Mesothelial cell of epicardium (in vitro differentiated cells): ENCODE data around the gene AQP1. TPM values are rescaled to one million over a fixed set of nuclear protein-coding genes. Genes with fewer than 3 reads are reported as not detected.

Experiments used
- DNase-seq, 2 experiments: peaks; one replicate each; pipeline ENCODE4 v3.0.0; 2021; ENCODE audit warnings: low spot score in 2 of 2; ENCODE audit not compliant: unreplicated experiment in 2 of 2
- H3K27ac Mint-ChIP-seq: 2 replicates; pipeline ENCODE4 v1.8.0; 2021; ENCODE audit warnings: mixed read lengths
- H3K27me3 Mint-ChIP-seq: 2 replicates; pipeline ENCODE4 v1.8.0; 2021; ENCODE audit warnings: low read depth, mixed read lengths
- H3K36me3 Mint-ChIP-seq: 2 replicates; pipeline ENCODE4 v1.8.0; 2021; ENCODE audit warnings: mixed read lengths
- H3K4me1 Mint-ChIP-seq: 2 replicates; pipeline ENCODE4 v1.8.0; 2021; ENCODE audit warnings: mixed read lengths
- H3K4me3 Mint-ChIP-seq: 2 replicates; pipeline ENCODE4 v1.8.0; 2021; ENCODE audit warnings: mild to moderate bottlenecking, moderate library complexity, mixed read lengths
- H3K9me3 Mint-ChIP-seq: 2 replicates; pipeline ENCODE4 v1.8.0; 2021; ENCODE audit warnings: mixed read lengths
- total RNA-seq: library from RNA; stranded (reverse); gene quantifications from 3 replicates; pipeline ENCODE4 v1.2.1, GENCODE V29; 2021
- TF ChIP-seq, protein P1 (sequence below): fragments of 200-600 bp; sonication (generic); IDR thresholded peaks from one replicate; pipeline ENCODE4 v1.5.0; 2021; ENCODE audit warnings: antibody characterized with exemption; ENCODE audit not compliant: unreplicated experiment

AQP1 gene
- total RNA-seq, 1 donor from 2014 or later = 10.9 TPM

DNA sequence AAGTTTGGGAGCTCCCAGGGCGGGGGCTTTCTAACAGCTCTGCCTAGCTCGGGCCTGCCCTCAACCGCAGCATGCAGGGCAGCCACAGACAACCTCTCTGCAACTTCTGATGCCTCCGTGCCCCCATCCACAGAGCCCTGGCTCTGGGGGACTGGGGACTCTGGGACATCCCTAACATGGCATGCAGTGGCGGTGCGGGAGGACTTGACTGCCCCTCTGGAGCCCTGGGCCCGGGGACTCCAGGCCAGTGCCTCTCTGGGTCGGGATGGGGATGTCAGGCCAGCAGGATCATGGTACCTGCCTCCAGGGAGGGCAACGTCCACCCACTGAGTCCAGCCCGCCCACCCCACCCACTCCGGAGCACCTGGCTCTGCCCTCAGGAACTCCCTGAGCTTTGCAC lies 520 bp upstream of the AQP1 start:
- Mint-ChIP-seq H3K36me3 (no peaks in the 10 kb centered on the region), H3K9me3 (no peaks in the 10 kb centered on the region), H3K4me3 (no peak overlapping the region), H3K27ac (peak overlapping the region; percentile 57), H3K27me3 (no peaks in the 10 kb centered on the region), H3K4me1 (peaks cover 39% of the 10 kb centered on the region)
- DNase-seq = no peak
- TF ChIP-seq, protein P1, sequence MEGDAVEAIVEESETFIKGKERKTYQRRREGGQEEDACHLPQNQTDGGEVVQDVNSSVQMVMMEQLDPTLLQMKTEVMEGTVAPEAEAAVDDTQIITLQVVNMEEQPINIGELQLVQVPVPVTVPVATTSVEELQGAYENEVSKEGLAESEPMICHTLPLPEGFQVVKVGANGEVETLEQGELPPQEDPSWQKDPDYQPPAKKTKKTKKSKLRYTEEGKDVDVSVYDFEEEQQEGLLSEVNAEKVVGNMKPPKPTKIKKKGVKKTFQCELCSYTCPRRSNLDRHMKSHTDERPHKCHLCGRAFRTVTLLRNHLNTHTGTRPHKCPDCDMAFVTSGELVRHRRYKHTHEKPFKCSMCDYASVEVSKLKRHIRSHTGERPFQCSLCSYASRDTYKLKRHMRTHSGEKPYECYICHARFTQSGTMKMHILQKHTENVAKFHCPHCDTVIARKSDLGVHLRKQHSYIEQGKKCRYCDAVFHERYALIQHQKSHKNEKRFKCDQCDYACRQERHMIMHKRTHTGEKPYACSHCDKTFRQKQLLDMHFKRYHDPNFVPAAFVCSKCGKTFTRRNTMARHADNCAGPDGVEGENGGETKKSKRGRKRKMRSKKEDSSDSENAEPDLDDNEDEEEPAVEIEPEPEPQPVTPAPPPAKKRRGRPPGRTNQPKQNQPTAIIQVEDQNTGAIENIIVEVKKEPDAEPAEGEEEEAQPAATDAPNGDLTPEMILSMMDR = no peak

DNA sequence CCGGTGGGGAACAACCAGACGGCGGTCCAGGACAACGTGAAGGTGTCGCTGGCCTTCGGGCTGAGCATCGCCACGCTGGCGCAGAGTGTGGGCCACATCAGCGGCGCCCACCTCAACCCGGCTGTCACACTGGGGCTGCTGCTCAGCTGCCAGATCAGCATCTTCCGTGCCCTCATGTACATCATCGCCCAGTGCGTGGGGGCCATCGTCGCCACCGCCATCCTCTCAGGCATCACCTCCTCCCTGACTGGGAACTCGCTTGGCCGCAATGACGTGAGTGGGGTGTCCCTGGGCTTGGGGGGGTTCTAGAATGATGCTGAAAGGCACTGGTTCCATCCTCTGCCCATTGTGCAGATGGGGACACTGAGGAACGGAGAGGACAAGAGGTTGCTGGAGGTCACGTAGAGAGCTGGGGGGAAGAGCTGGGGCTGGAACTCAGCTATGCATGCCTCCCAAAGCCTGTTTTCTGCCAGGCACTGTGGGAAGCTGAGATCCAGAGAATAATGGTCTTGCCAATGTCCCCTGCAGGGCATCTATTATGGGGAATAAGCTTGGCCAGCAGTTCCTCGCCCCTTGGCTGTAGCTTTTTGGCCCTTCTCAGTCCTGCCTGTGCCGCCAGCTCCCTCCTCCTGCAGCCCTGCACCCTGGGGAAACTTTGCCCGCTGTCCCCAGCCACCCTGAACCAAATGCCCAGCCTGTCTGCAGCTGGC lies 523 bp downstream of the AQP1 start:
- Mint-ChIP-seq H3K9me3 (no peaks in the 10 kb centered on the region), H3K36me3 (no peaks in the 10 kb centered on the region), H3K4me1 (peaks cover 43% of the 10 kb centered on the region), H3K27me3 (no peaks in the 10 kb centered on the region), H3K27ac (no peak overlapping the region), H3K4me3 (no peak overlapping the region)
- TF ChIP-seq, protein P1 = no peak
- no peak for DNase-seq

GRCh38 chr7:30912731-30912985 lies 1.0 kb downstream of the AQP1 start:
- H3K36me3 Mint-ChIP-seq = no peaks in the 10 kb centered on the region
- no peaks in the 10 kb centered on the region for H3K27me3 Mint-ChIP-seq
- peak overlapping the region; percentile 72 for H3K27ac Mint-ChIP-seq
- no peaks in the 10 kb centered on the region for H3K9me3 Mint-ChIP-seq
- peaks cover 45% of the 10 kb centered on the region for H3K4me1 Mint-ChIP-seq
- TF ChIP-seq, protein P1 = no peak
- no peak overlapping the region for H3K4me3 Mint-ChIP-seq
- DNase-seq = no peak

- DNase-seq = no peak
- no peaks in the 10 kb centered on the region for H3K9me3 Mint-ChIP-seq
- H3K4me3 Mint-ChIP-seq = no peak overlapping the region
- peak overlapping the region; percentile 72 for H3K27ac Mint-ChIP-seq
- TF ChIP-seq, protein P1 = no peak
- H3K27me3 Mint-ChIP-seq = no peaks in the 10 kb centered on the region
- peaks cover 45% of the 10 kb centered on the region for H3K4me1 Mint-ChIP-seq
- H3K36me3 Mint-ChIP-seq = no peaks in the 10 kb centered on the region
Observed at GRCh38 chr7:30912986-30913811, 1.5 kb downstream of the AQP1 start.

- H3K27ac Mint-ChIP-seq = no peak overlapping the region
- no peaks in the 10 kb centered on the region for H3K27me3 Mint-ChIP-seq
- H3K4me3 Mint-ChIP-seq = no peak overlapping the region
- H3K36me3 Mint-ChIP-seq = no peaks in the 10 kb centered on the region
- H3K9me3 Mint-ChIP-seq = no peaks in the 10 kb centered on the region
- DNase-seq = no peak
- H3K4me1 Mint-ChIP-seq = peaks cover 43% of the 10 kb centered on the region
- TF ChIP-seq, protein P1 = no peak
Observed at GRCh38 chr7:30913821-30914515, 2.3 kb downstream of the AQP1 start.
